NT2/D1 (cell line): ENCODE data around the gene PRRX2.

ENCODE experiments used
- DNase-seq: peaks from one replicate; pipeline ENCODE4 v3.0.0-alpha.2; 2011; ENCODE audit warnings: low read depth, low spot score
- H3K27me3 ChIP-seq: 2 replicates; pipeline ENCODE4 v1.6.0; 2011; ENCODE audit warnings: mild to moderate bottlenecking; ENCODE audit not compliant: insufficient read length, insufficient read depth
- H3K36me3 ChIP-seq: 2 replicates; pipeline ENCODE4 v1.6.1; 2011; ENCODE audit warnings: mild to moderate bottlenecking, low read length, mixed read lengths; ENCODE audit not compliant: insufficient read depth, insufficient read length
- H3K4me1 ChIP-seq: 2 replicates; pipeline ENCODE4 v1.5.1; 2011; ENCODE audit not compliant: insufficient read depth, insufficient read length
- H3K4me3 ChIP-seq: 2 replicates; pipeline ENCODE4 v1.5.1; 2011; ENCODE audit warnings: low read depth; ENCODE audit not compliant: insufficient read length
- H3K9ac ChIP-seq: 2 replicates; pipeline ENCODE4 v1.6.0; 2011; ENCODE audit warnings: low read depth; ENCODE audit not compliant: insufficient read length
- H3K9me3 ChIP-seq: 2 replicates; pipeline ENCODE4 v1.5.1; 2011; ENCODE audit warnings: mild to moderate bottlenecking, low read length; ENCODE audit not compliant: insufficient read depth
- SUZ12 ChIP-seq: IDR thresholded peaks from 2 replicates; pipeline ENCODE4 v1.6.1; 2011; ENCODE audit not compliant: insufficient read length, insufficient read depth; ENCODE audit errors: extremely low read depth
- YY1 ChIP-seq: IDR thresholded peaks from 2 replicates; pipeline ENCODE4 v1.6.1; 2011; ENCODE audit not compliant: insufficient read length, insufficient read depth
- ZNF274 ChIP-seq: IDR thresholded peaks from 2 replicates; pipeline ENCODE4 v1.6.1; 2011; ENCODE audit warnings: mild to moderate bottlenecking, low read depth, low read length

PRRX2 gene

GRCh38 chr9:129682381-129682780, 16.9 kb downstream of the PRRX2 start:
- DNase-seq, result no peak
- no peaks in the 10 kb centered on the region for H3K36me3 ChIP-seq
- TF ChIP-seq ZNF274 (no peak), YY1 (no peak), SUZ12 (no peak)
- no peaks in the 10 kb centered on the region for H3K9me3 ChIP-seq
- no peak overlapping the region for H3K4me3 ChIP-seq
- H3K27me3 ChIP-seq, result no peaks in the 10 kb centered on the region
- H3K4me1 ChIP-seq, result peaks cover 31% of the 10 kb centered on the region
- H3K9ac ChIP-seq, result no peak overlapping the region

GRCh38 chr9:129685220-129685932, 19.9 kb downstream of the PRRX2 start:
- Histone ChIP-seq H3K4me1 (peaks cover 20% of the 10 kb centered on the region), H3K36me3 (no peaks in the 10 kb centered on the region), H3K27me3 (no peaks in the 10 kb centered on the region), H3K9me3 (no peaks in the 10 kb centered on the region), H3K4me3 (no peak overlapping the region), H3K9ac (peak overlapping the region; percentile 33)
- DNase-seq, result no peak
- TF ChIP-seq YY1 (no peak), ZNF274 (no peak), SUZ12 (no peak)

- no peaks in the 10 kb centered on the region for H3K27me3 ChIP-seq
- no peak for TF ChIP-seq SUZ12
- no peak for TF ChIP-seq YY1
- TF ChIP-seq ZNF274, result no peak
Measured at GRCh38 chr9:129685933-129686259, 20.4 kb downstream of the PRRX2 start.

GRCh38 chr9:129686736-129687135, 21.3 kb downstream of the PRRX2 start:
- no peak overlapping the region for H3K9ac ChIP-seq
- H3K4me3 ChIP-seq, result no peak overlapping the region
- DNase-seq, result no peak
- H3K9me3 ChIP-seq, result no peaks in the 10 kb centered on the region
- no peaks in the 10 kb centered on the region for H3K27me3 ChIP-seq
- peaks cover 20% of the 10 kb centered on the region for H3K4me1 ChIP-seq
- H3K36me3 ChIP-seq, result no peaks in the 10 kb centered on the region
- TF ChIP-seq ZNF274 (no peak), YY1 (no peak), SUZ12 (no peak)

More at GRCh38 chr9:129685933-129686259, 20.4 kb downstream of the PRRX2 start:
- H3K4me3 ChIP-seq, result no peak overlapping the region
- H3K4me1 ChIP-seq, result peaks cover 20% of the 10 kb centered on the region
- H3K9ac ChIP-seq, result peak overlapping the region; percentile 33
- no peaks in the 10 kb centered on the region for H3K36me3 ChIP-seq
- no peaks in the 10 kb centered on the region for H3K9me3 ChIP-seq
- DNase-seq, result no peak

GRCh38 chr9:129687391-129687790, 21.9 kb downstream of the PRRX2 start:
- Histone ChIP-seq H3K27me3 (no peaks in the 10 kb centered on the region), H3K4me1 (peaks cover 18% of the 10 kb centered on the region), H3K9ac (no peak overlapping the region), H3K36me3 (no peaks in the 10 kb centered on the region), H3K9me3 (no peaks in the 10 kb centered on the region), H3K4me3 (no peak overlapping the region)
- no peak for DNase-seq
- no peak for TF ChIP-seq ZNF274
- TF ChIP-seq SUZ12, result no peak
- no peak for TF ChIP-seq YY1

- Histone ChIP-seq H3K27me3 (no peaks in the 10 kb centered on the region), H3K36me3 (no peaks in the 10 kb centered on the region), H3K9ac (peak overlapping the region; percentile 7), H3K4me3 (no peak overlapping the region), H3K4me1 (peaks cover 18% of the 10 kb centered on the region), H3K9me3 (no peaks in the 10 kb centered on the region)
- no peak for DNase-seq
- TF ChIP-seq YY1, result no peak
- no peak for TF ChIP-seq SUZ12
- TF ChIP-seq ZNF274, result no peak
Measured at GRCh38 chr9:129688285-129689043, 23.0 kb downstream of the PRRX2 start.

GRCh38 chr9:129692534-129692933, 27.1 kb downstream of the PRRX2 start:
- no peak for TF ChIP-seq YY1
- no peak for TF ChIP-seq ZNF274
- no peak for TF ChIP-seq SUZ12
- Histone ChIP-seq H3K9me3 (no peaks in the 10 kb centered on the region), H3K36me3 (no peaks in the 10 kb centered on the region), H3K4me3 (no peak overlapping the region), H3K27me3 (peaks cover 7% of the 10 kb centered on the region), H3K4me1 (peaks cover 13% of the 10 kb centered on the region), H3K9ac (no peak overlapping the region)
- DNase-seq, result no peak

- no peak for DNase-seq
- Histone ChIP-seq H3K4me1 (peaks cover 16% of the 10 kb centered on the region), H3K9me3 (no peaks in the 10 kb centered on the region), H3K36me3 (no peaks in the 10 kb centered on the region), H3K27me3 (peaks cover 7% of the 10 kb centered on the region), H3K4me3 (no peak overlapping the region), H3K9ac (no peak overlapping the region)
- TF ChIP-seq SUZ12 (no peak), ZNF274 (no peak), YY1 (no peak)
Measured at GRCh38 chr9:129693741-129694140, 28.3 kb downstream of the PRRX2 start.
